Fibroblast of lung (primary cell): ENCODE results near the gene DDI1. TPM values are rescaled to one million over a fixed set of nuclear protein-coding genes. Genes with fewer than 3 reads are reported as not detected.
"Not testable (repeated sequence)": the region's sequence is repeated elsewhere in the genome, so short reads cannot be mapped to it uniquely, and the experiment has no call there.

Experiments used
- DNase-seq, 2 donors: peaks; one replicate each; pipeline versions ENCODE4 v3.0.0 to v3.0.0-alpha.2; 2010; ENCODE audit warnings: low read depth in 2 of 2
- H2AFZ ChIP-seq: 2 replicates; pipeline ENCODE4 v1.5.1; 2012; ENCODE audit warnings: low read length, control low read depth, inconsistent platforms
- H3K27ac ChIP-seq: 2 replicates; pipeline ENCODE4 v1.5.1; 2011; ENCODE audit warnings: low read length, control low read depth; ENCODE audit not compliant: insufficient read depth
- H3K27me3 ChIP-seq: 2 replicates; pipeline ENCODE4 v1.5.1; 2011; ENCODE audit warnings: mild to moderate bottlenecking, low read length; ENCODE audit not compliant: control insufficient read depth, insufficient read depth
- H3K36me3 ChIP-seq: 2 replicates; pipeline ENCODE4 v1.5.1; 2011; ENCODE audit warnings: low read length; ENCODE audit not compliant: control insufficient read depth, insufficient read depth
- H3K4me1 ChIP-seq: 2 replicates; pipeline ENCODE4 v1.5.1; 2011; ENCODE audit warnings: low read length; ENCODE audit not compliant: control insufficient read depth, insufficient read depth; ENCODE audit errors: extremely low read depth
- H3K4me2 ChIP-seq: 2 replicates; pipeline ENCODE4 v1.5.1; 2011; ENCODE audit warnings: low read length, control low read depth; ENCODE audit not compliant: insufficient read depth; ENCODE audit errors: extremely low read depth
- H3K4me3 ChIP-seq, 4 experiments: fragments of 200-600 bp in 1 of 4; sonication (generic) in 1 of 4; replicated peaks in 1 of 4; 2 replicates each; pipeline ENCODE4 v1.5.1; 2011 to 2016; ENCODE audit warnings: low read length in 4 of 4, low read depth in 3 of 4, mild to moderate bottlenecking in 3 of 4, control low read depth in 2 of 4, inconsistent platforms in 1 of 4, mixed read lengths in 1 of 4; ENCODE audit not compliant: insufficient read depth in 1 of 4; ENCODE audit errors: control extremely low read depth in 1 of 4
- H3K79me2 ChIP-seq: 2 replicates; pipeline ENCODE4 v1.5.1; 2012; ENCODE audit warnings: mild to moderate bottlenecking, low read length, inconsistent platforms; ENCODE audit not compliant: control insufficient read depth, insufficient read depth
- H3K9ac ChIP-seq: 2 replicates; pipeline ENCODE4 v1.5.1; 2011; ENCODE audit warnings: mild to moderate bottlenecking, low read length, control low read depth; ENCODE audit not compliant: insufficient read depth
- H3K9me3 ChIP-seq: 2 replicates; pipeline ENCODE4 v1.5.1; 2012; ENCODE audit warnings: low read depth, low read length; ENCODE audit not compliant: control insufficient read depth, insufficient read depth
- H4K20me1 ChIP-seq: 2 replicates; pipeline ENCODE4 v1.5.1; 2011; ENCODE audit warnings: low read length; ENCODE audit not compliant: control insufficient read depth, insufficient read depth; ENCODE audit errors: extremely low read depth
- CTCF ChIP-seq, 2 donors: IDR thresholded peaks in 1 of 2; conservative IDR thresholded peaks in 1 of 2; 1 replicate in 1 of 2; 2 replicates in 1 of 2; pipeline ENCODE4 v1.5.1; 2011 to 2012; ENCODE audit warnings: low read length in 2 of 2, control low read depth in 1 of 2, inconsistent platforms in 1 of 2, low read depth in 1 of 2, mild to moderate bottlenecking in 1 of 2
- EZH2 ChIP-seq: IDR thresholded peaks from 2 replicates; pipeline ENCODE4 v1.5.1; 2012; ENCODE audit warnings: low read length, control low read depth, mild to moderate bottlenecking; ENCODE audit errors: missing control alignments
- polyA plus RNA-seq, 2 donors: library from polyadenylated mRNA; depleted of rRNA in 1 of 2; stranded (reverse) in 1 of 2; unstranded in 1 of 2; fragments of >200 nt; gene quantifications; 2 replicates each; pipeline ENCODE4 v1.2.1, GENCODE V29; 2011 to 2012; ENCODE audit warnings: missing spikeins in 1 of 2
- total RNA-seq: library from RNA; depleted of rRNA; stranded (reverse); fragments of >200 nt; gene quantifications from 2 replicates; pipeline ENCODE4 v1.2.1, GENCODE V29; 2014

DDI1 gene
- total and polyA plus RNA-seq, 2 donors (not counting 1 experiment from before 2014, with no cell fraction given), result not detected

GRCh38 chr11:104046331-104046730 lies 9.9 kb downstream of the DDI1 start:
- H3K4me2 ChIP-seq, result no peak overlapping the region
- TF ChIP-seq CTCF (conservative IDR thresholded peaks at IDR 0.05 in 1 of 2, IDR thresholded peaks at IDR 0.05 in 1 of 2; ENCODE audit: low read depth in 1 of 2, low read length in 2 of 2) (no peak), EZH2 (no peak)
- H3K4me1 ChIP-seq, result no peaks in the 10 kb centered on the region
- H3K36me3 ChIP-seq, result no peaks in the 10 kb centered on the region
- no peak overlapping the region for H2AFZ ChIP-seq
- no peaks in the 10 kb centered on the region for H3K79me2 ChIP-seq
- DNase-seq, result no peak
- no peaks in the 10 kb centered on the region for H3K27me3 ChIP-seq
- no peak overlapping the region for H3K9ac ChIP-seq
- no peaks in the 10 kb centered on the region for H4K20me1 ChIP-seq
- H3K9me3 ChIP-seq, result no peaks in the 10 kb centered on the region
- H3K27ac ChIP-seq, result no peak overlapping the region
- H3K4me3 ChIP-seq, result no peak overlapping the region

- not testable (repeated sequence) for H3K4me1 ChIP-seq, H3K79me2 ChIP-seq, H3K4me3 ChIP-seq, H4K20me1 ChIP-seq, H2AFZ ChIP-seq, H3K9ac ChIP-seq, H3K4me2 ChIP-seq, H3K27me3 ChIP-seq, H3K36me3 ChIP-seq, H3K9me3 ChIP-seq, H3K27ac ChIP-seq, DNase-seq
These were observed 10.4 kb downstream of the DDI1 start for GRCh38 chr11:104046858-104047257.

GRCh38 chr11:104049116-104049515 lies 12.7 kb downstream of the DDI1 start:
- TF ChIP-seq EZH2 (no peak), CTCF (conservative IDR thresholded peaks at IDR 0.05 in 1 of 2, IDR thresholded peaks at IDR 0.05 in 1 of 2; ENCODE audit: low read depth in 1 of 2, low read length in 2 of 2) (no peak)
- H2AFZ ChIP-seq, result no peak overlapping the region
- H3K36me3 ChIP-seq, result no peaks in the 10 kb centered on the region
- no peaks in the 10 kb centered on the region for H4K20me1 ChIP-seq
- H3K27ac ChIP-seq, result no peak overlapping the region
- H3K79me2 ChIP-seq, result no peaks in the 10 kb centered on the region
- DNase-seq, result no peak
- H3K9ac ChIP-seq, result no peak overlapping the region
- no peak overlapping the region for H3K4me2 ChIP-seq
- no peaks in the 10 kb centered on the region for H3K27me3 ChIP-seq
- no peaks in the 10 kb centered on the region for H3K9me3 ChIP-seq
- no peaks in the 10 kb centered on the region for H3K4me1 ChIP-seq
- H3K4me3 ChIP-seq, result no peak overlapping the region
